Stomach (tissue), 9 donors: ENCODE measurements around the gene SMIM14. TPM values are rescaled to one million over a fixed set of nuclear protein-coding genes. Genes with fewer than 3 reads are reported as not detected.

Source experiments
- DNase-seq, 2 donors: peaks; one replicate each; pipeline versions ENCODE4 v3.0.0 to v3.0.0-alpha.2; 2013 to 2019
- H3K27ac ChIP-seq, 5 donors: fragments of 200-600 bp in 4 of 5; sonication (generic) in 4 of 5; one replicate each; pipeline ENCODE4 v1.5.1; 2013 to 2019; ENCODE audit warnings: mild to moderate bottlenecking in 1 of 5, moderate library complexity in 1 of 5
- H3K27me3 ChIP-seq, 3 donors: fragments of 200-600 bp; sonication (generic); one replicate each; pipeline ENCODE4 v1.5.1; 2017 to 2019; ENCODE audit warnings: mixed run types in 1 of 3
- H3K36me3 ChIP-seq, 4 donors: fragments of 200-600 bp; sonication (generic); 1 replicate in 3 of 4; 2 replicates in 1 of 4; pipeline ENCODE4 v1.5.1; 2016 to 2019
- H3K4me1 ChIP-seq, 4 donors: fragments of 200-600 bp; sonication (generic); one replicate each; pipeline ENCODE4 v1.5.1; 2016 to 2019
- H3K4me3 ChIP-seq, 4 donors: fragments of 200-600 bp; sonication (generic) in 3 of 4; one replicate each; pipeline ENCODE4 v1.5.1; 2016 to 2019; ENCODE audit warnings: mild to moderate bottlenecking in 1 of 4
- H3K9me3 ChIP-seq, 4 donors: fragments of 200-600 bp; sonication (generic); one replicate each; pipeline ENCODE4 v1.5.1; 2016 to 2019
- EP300 ChIP-seq: sonication (generic); formaldehyde crosslinking; IDR thresholded peaks from one replicate; pipeline ENCODE4 v1.6.1; 2017; ENCODE audit warnings: antibody characterized with exemption
- POLR2A ChIP-seq, 4 donors: fragments of 450-650 bp; IDR thresholded peaks; one replicate each; pipeline ENCODE4 v1.6.1; 2016; ENCODE audit warnings: antibody characterized with exemption in 4 of 4, control low read depth in 2 of 4, mild to moderate bottlenecking in 1 of 4, moderate library complexity in 1 of 4
- POLR2AphosphoS5 ChIP-seq, 3 donors: sonication (generic); formaldehyde crosslinking; IDR thresholded peaks; one replicate each; pipeline ENCODE4 v1.6.1; 2016; ENCODE audit warnings: antibody characterized with exemption in 3 of 3
- WGBS, 5 donors: extraction: QIAGEN DNeasy Blood & Tissue Kit in 3 of 5; methylation state at CpG; one replicate each; pipeline versions ENCODE4 v1.1.5 to v1.1.7; 2013 to 2018; 5-methylcytosine and 5-hydroxymethylcytosine counted together
- intact Hi-C: fragments of 100-400 bp; cut with DNase I; formaldehyde crosslinking; loops from one replicate; pipeline ENCODE4 v1.15.1; 2023; ENCODE audit warnings: low total_unique reads
- polyA plus RNA-seq, 3 donors: library from polyadenylated mRNA; stranded (reverse); fragments of 200-250 nt; gene quantifications; one replicate each; pipeline ENCODE4 v1.2.3, GENCODE V29; 2013
- total RNA-seq, 5 donors: library from RNA; depleted of rRNA; stranded (reverse); fragments of >200 nt; gene quantifications; one replicate each; pipeline versions ENCODE4 v1.1.0 to v1.2.3, GENCODE V29; 2014 to 2016
- TF ChIP-seq, protein P1 (sequence below), 7 experiments: fragments of 450-650 bp in 4 of 7; fragments of 200-600 bp in 3 of 7; sonication (generic) in 3 of 7; IDR thresholded peaks; one replicate each; pipeline ENCODE4 v1.5.1; 2016 to 2019; ENCODE audit warnings: antibody characterized with exemption in 7 of 7, control low read depth in 2 of 7, mild to moderate bottlenecking in 1 of 7
- donor health status: healthy with polysubstance abuse.
- donor health status: Bipolar disorder and iron deficiency.
- donor health status: healthy.

The SMIM14 gene
- total and polyA plus RNA-seq, 8 donors: 11.1 to 83.6 (median 32.7) TPM

DNA sequence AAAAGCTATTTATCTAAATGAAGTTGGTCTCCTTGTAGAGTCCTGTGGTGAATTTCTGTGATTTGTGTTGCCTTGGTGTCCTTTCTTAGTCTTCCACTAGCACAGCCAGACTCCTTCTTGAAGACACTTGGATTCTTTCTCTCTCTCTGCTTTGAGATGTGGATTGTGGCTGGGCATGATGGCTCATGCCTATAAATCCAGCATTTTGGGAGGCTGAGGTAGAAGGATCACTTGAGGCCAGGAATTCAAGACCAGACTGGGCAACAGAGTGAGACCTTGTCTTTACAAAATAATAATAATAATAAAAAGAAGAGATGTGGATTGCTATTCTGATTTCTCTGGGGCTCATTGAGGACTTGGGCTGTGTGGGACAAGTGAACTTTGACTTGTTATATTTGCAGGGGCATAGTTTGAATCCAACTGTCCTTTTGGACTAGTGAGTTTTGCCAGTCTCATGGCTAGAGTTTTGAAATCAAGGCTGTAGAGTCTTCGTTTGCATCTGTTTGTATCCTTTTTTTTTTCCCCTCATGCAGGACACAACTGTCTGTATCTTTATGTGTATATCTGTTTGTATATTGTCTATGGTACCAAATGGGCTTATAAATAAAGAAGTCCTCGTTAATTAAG lies 11.1 kb upstream of the SMIM14 start:
- no peaks in the 10 kb centered on the region for H3K36me3 ChIP-seq
- H3K4me1 ChIP-seq: no peaks in the 10 kb centered on the region
- no peaks in the 10 kb centered on the region for H3K27me3 ChIP-seq
- no peak for TF ChIP-seq EP300
- TF ChIP-seq POLR2A (IDR thresholded peaks at IDR 0.05): no peak
- TF ChIP-seq, protein P1, sequence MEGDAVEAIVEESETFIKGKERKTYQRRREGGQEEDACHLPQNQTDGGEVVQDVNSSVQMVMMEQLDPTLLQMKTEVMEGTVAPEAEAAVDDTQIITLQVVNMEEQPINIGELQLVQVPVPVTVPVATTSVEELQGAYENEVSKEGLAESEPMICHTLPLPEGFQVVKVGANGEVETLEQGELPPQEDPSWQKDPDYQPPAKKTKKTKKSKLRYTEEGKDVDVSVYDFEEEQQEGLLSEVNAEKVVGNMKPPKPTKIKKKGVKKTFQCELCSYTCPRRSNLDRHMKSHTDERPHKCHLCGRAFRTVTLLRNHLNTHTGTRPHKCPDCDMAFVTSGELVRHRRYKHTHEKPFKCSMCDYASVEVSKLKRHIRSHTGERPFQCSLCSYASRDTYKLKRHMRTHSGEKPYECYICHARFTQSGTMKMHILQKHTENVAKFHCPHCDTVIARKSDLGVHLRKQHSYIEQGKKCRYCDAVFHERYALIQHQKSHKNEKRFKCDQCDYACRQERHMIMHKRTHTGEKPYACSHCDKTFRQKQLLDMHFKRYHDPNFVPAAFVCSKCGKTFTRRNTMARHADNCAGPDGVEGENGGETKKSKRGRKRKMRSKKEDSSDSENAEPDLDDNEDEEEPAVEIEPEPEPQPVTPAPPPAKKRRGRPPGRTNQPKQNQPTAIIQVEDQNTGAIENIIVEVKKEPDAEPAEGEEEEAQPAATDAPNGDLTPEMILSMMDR (IDR thresholded peaks at IDR 0.05): no peak
- no peak for TF ChIP-seq POLR2AphosphoS5 (IDR thresholded peaks at IDR 0.05)
- H3K4me3 ChIP-seq: no peak overlapping the region
- no peak overlapping the region for H3K27ac ChIP-seq
- intact Hi-C loops: no loop called here
- WGBS, 5 donors: 77 to 89% (median 82%) methylated on average over 2 of the region's 2 CpGs
- DNase-seq: no peak
- H3K9me3 ChIP-seq: no peaks in the 10 kb centered on the region

DNA sequence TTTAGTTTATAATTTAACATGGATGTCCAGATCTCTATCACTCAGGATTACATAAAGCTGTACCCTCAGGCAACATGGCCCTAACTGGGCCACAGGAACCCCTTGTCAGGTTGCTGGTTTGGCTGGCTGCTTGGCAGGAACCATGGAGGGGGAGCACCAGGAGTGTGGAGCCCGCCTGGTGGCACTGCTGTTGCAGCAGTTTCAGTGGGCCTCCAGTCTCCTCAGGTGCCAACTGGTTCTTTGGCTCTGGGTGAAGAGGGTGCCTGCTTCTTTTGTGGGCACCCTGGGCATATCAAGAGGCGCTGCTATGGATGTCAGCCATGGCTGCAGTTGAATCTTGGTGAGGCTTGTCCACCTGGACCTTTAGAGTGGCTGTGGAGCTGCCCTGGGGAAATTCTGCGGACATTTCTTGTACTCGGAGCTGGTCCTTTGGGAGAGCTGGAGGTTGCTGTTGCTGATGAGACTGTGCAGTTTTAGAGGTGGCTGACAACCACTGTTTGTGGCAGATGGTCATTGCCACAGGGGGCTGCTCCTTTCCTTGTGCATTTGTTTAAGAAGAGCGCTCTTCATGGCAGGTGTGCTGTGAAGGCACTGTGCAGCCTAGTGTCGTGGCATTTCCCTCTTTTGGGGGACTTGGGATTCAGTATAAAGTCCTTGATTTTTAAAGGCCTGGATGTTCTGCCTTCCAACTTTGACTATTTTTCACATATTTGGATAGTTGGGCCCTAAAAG lies 10.3 kb upstream of the SMIM14 start:
- Histone ChIP-seq H3K9me3 (no peaks in the 10 kb centered on the region), H3K4me3 (no peak overlapping the region), H3K4me1 (no peaks in the 10 kb centered on the region), H3K27ac (no peak overlapping the region), H3K27me3 (no peaks in the 10 kb centered on the region), H3K36me3 (no peaks in the 10 kb centered on the region)
- whole genome bisulfite sequencing, 5 donors: 90 to 95% (median 94%) methylated on average over 5 to 6 of the region's 6 CpGs
- TF ChIP-seq EP300 (no peak), POLR2A (IDR thresholded peaks at IDR 0.05) (no peak), POLR2AphosphoS5 (IDR thresholded peaks at IDR 0.05) (no peak)
- TF ChIP-seq, protein P1 (IDR thresholded peaks at IDR 0.05): no peak
- no peak for DNase-seq
- intact Hi-C loops: no loop called here

DNA sequence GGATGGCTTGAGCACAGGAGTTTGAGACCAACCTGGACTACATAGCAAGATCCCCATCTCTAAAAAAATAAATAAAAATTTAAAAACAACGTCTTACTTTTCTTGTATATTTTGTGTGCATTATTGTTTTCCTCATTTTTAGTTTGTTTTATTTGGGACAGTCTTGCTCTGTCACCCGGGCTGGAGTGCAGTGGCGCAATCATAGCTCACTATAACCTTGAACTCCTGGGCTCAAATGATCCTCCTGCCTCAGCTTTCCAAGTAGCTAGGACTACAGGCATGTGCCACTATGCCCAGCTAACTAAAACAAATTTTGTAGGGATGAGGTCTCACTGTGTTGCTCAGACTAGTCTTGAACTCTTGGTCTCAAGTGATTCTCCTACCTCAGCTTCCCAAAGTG lies 9.5 kb upstream of the SMIM14 start:
- WGBS, 5 donors: 93 to 95% (median 94%) methylated on average over 3 of the region's 3 CpGs
- H3K27me3 ChIP-seq: no peaks in the 10 kb centered on the region
- intact Hi-C loops: no loop called here
- no peak for TF ChIP-seq EP300
- no peaks in the 10 kb centered on the region for H3K9me3 ChIP-seq
- no peak overlapping the region for H3K27ac ChIP-seq
- no peaks in the 10 kb centered on the region for H3K4me1 ChIP-seq
- no peak for DNase-seq
- no peak overlapping the region for H3K4me3 ChIP-seq
- no peaks in the 10 kb centered on the region for H3K36me3 ChIP-seq

DNA sequence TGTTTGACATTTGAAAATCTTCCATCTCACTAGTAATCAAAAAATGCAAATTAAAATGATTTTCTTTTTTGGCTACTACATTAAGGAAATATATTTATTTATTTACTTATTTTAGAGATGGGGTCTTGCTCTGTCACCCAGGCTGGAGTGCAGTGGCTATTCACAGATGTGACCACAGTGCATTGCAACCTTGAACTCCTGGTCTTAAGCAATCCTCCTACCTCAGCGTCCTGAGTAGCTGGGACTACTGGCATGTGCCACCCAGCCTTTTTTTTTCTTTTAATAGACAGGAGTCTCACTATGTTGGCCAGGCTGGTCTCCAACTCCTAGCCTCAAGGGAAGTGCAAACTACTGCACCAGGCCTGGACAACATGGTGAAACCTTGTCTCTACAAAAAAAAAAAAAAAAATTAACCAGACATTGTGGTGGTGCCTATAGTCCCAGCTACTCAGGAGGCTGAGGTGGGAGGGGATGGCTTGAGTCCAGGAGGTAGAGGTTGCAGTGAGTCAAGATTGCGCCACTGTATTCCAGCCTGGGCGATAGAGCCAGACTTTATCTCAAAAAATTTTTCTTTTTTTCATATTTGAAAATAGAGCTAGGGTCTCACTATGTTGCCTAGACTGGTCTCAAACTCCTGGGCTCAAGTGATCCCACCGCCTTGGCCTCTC lies 4.4 kb upstream of the SMIM14 start:
- TF ChIP-seq POLR2A (IDR thresholded peaks at IDR 0.05): no peak
- no peak for TF ChIP-seq POLR2AphosphoS5 (IDR thresholded peaks at IDR 0.05)
- TF ChIP-seq, protein P1 (IDR thresholded peaks at IDR 0.05): no peak
- no peak for TF ChIP-seq EP300

More for the DNA sequence above, 4.4 kb upstream of the SMIM14 start:
- intact Hi-C loops: no loop called here
- no peak for DNase-seq
- no peaks in the 10 kb centered on the region for H3K27me3 ChIP-seq
- H3K4me3 ChIP-seq: no peak overlapping the region
- peaks cover 7 to 11% (median 9%) of the 10 kb centered on the region in 4 donors for H3K4me1 ChIP-seq
- no peaks in the 10 kb centered on the region for H3K36me3 ChIP-seq
- no peaks in the 10 kb centered on the region for H3K9me3 ChIP-seq
- WGBS, 5 donors: 66 to 89% (median 77%) methylated on average over 4 of the region's 4 CpGs
- H3K27ac ChIP-seq: no peak overlapping the region
